Glomerular visceral epithelial cell (primary cell): ENCODE measurements around the gene SEL1L3.

Experiments used
- DNase-seq: peaks from one replicate; pipeline ENCODE4 v3.0.0-alpha.2; 2016; ENCODE audit errors: extremely low spot score

SEL1L3 gene

DNA sequence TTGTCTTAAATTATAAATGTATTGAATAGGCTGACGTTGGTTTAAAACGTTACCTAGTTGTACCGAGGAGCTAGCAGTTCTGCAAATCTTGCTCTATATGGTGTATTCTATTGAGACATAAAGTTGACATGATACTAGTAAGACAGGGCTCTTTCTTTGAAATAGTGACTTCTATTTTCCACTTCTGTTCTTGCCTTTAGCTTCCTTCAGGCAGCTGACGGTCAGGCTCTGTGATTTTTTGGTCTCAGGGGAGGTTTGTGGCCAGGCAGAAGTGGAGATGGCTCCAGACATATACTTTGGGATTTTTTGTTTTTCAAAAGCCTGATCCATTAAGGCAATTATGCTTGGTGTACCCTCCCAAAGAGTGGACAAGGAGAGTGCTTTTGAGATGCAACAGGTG lies 111.9 kb downstream of the SEL1L3 start:
- no peak for DNase-seq

DNA sequence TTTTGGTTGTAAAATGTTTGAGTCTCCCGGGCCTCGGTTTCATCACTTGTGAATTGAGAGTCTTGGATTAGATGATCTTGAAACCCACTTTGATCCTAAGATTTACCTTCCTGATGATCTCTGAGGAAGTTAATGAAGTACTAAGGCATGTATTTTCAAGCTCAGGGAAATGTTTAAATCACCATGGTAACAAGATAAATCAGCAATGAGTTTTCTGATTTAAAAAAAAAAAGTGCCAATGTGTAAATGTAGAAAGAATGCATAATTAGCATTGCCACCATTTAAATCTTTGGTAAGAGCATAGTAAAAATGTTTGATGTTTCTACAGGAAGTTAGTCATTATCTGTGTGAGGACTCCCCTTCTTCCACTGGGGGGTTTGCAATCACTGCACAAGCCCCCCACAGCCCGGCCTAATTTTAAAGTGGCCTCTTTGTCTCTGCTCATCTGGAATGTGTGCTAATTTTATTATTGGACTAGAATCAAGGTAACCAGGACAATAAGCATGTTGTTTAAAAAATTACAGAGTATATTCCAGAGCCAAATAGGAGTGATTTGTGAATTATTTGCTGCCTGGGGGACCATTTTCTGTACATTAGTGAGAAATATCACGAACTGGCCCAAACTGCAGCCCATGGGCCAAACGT lies 113.5 kb downstream of the SEL1L3 start:
- DNase-seq = no peak

DNA sequence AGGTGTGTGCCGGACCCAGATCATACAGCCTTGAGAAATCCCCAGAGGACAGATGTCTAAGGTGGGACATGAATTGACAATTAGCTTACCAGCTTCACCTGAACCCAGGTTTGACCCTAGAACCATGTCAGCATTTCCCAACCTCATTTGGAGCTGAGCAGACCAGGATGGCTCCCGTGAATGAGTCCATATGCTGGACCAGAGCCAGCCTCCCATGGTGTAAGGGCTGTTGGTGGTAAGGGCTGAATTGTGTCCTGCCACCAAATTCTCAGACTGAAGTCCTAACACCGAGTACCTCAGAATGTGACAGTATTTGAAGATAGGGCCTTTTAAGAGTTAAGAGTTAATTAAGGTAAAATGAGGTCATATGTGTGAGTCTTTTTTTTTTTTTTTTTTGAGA lies 118.8 kb downstream of the SEL1L3 start:
- DNase-seq = no peak

DNA sequence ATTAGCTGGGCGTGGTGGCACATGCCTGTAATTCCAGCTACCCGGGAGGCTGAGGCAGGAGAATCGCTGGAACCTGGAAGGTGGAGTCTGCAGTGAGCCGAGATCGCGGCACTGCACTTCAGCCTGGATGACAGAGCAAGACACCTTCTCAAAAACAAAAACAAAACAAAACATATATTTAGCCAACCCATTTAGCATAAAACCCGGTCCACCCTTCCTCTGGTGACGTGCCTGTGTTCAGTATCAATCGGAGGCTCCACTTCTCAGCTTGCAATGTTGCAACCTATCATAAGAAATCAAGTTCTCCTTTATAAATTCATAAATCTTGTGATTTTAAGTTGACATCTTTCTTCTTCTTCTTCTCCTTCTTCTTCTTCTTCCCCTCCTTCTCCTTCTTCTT lies 133.2 kb downstream of the SEL1L3 start:
- no peak for DNase-seq

DNA sequence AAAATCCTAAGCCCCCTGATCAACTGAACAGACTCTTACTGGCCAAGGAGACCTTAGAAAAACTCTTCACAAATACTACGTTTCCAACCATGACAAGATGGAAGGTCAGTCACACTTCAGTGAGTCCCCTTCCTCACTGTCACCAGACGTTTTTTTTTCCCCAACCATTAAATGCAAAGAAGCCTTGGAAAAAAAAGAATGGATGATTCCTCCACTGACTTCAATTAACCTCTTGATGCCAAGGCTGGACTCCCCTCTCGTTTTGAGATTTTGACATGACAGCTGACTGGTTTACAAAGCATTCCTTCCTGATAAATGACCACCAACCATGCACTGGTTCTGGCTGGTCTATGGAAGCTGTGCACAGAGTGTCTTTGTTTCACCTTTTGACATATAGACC lies 133.9 kb downstream of the SEL1L3 start:
- no peak for DNase-seq

DNA sequence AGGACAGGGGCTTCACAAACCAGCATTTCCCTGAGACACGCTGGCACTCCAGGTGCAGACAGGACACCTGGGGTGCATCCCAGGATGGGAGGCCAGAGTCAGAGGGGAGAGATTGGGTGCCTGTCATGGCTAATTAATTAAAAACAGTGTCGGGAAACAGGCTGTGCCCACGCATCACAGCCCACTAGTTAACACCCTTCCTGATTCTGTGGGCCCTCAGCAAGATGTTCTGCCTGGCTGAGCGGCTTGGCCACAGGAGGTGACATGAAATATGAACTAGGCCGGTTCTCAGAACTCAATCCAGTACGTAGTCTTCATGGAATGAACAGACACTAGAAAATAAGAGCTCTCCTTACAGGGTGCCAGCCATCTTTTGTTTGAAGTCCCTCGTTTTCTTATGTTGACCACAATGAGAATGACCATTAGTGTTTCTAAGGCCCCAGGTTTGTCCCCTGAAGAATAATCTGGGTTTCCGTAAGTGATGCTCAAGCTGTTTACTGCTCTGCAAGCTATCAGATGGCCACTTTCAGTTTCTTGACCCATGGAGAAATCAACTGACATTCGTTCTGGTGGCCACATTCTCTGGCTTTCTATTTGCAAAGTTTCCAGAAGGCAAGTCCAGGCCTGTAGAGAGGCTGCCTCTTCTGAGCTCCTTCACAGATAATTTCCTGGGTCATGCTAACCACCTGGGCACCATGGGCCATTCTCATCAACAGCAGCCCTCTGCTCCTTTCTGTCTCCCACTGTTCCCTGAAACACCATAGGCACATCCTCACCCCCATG lies 134.9 kb downstream of the SEL1L3 start:
- no peak for DNase-seq

DNA sequence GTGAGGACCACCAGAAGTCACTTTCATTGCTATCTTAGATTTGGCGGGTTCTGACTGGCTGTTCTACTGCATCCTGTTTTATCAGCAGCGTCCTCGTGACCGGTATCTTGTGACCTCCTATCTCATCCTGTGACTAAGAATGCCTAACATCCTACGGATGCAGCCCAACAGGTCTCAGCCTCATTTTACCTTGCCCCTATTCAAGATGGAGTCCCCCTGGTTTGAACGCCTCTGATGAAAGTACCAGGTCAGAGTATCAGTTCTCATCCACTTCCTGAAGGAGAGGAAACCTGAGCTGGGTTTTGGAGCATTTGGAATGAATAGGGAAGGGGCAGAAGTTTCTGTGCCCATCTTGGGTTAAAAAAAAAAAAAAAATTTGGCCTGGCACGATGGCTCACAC lies 136.9 kb downstream of the SEL1L3 start:
- DNase-seq = no peak

DNA sequence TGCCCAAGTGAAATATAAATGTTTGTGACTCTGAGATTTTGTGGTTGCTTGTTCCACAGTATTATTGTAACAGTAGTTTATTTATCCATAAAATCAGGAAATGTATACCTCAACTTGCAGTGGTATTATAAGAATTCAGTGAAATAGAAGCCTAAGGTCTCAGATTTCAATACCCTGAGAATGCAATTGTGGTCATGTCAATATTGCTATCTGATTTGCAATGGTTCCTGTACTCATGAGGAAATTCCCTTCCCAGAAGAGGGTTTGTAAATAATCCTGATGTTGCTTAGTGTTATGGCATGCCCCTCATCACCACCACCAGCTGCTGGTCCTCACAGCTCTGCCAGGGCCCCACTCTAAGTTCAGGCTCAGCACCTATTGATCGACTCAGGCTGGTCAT lies 139.4 kb downstream of the SEL1L3 start:
- no peak for DNase-seq

DNA sequence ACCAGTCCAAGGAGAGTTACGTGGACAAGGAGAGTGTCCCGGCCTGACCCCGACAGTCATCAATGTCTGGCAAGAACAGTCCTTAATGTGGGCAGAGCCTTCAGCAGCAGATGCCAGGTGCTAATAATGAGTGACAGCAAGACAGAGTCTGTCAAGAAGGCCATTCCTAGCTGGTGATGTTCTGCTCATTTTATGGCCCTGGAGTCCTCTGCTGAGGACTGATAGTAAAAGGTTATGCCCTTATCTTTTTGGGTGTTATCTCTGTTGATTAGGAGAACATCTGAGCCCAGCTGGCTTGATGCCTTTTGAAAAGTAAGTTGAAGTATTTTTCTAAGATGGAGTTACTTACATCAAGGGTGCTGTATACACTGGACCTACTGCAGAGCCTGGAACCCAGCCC lies 139.8 kb downstream of the SEL1L3 start:
- DNase-seq = no peak

DNA sequence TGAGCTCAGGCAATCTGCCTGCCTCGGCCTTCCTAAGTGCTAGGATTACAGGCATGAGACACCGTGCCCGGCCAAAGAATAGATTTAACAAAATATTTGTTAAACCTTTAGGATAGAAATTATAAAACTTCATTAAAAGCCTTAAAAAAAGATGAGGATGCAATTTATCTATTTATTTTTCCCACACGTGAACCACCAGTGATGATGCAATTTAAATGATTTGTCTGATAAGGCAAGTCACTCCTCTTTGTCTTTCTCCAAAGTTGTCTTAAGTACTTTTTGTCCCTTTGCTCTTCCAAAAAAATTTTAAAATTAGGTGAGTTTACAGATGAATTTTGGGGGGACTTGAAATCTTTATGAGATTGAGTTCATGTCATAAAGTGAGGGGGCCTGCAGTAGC lies 149.0 kb downstream of the SEL1L3 start:
- DNase-seq = no peak

DNA sequence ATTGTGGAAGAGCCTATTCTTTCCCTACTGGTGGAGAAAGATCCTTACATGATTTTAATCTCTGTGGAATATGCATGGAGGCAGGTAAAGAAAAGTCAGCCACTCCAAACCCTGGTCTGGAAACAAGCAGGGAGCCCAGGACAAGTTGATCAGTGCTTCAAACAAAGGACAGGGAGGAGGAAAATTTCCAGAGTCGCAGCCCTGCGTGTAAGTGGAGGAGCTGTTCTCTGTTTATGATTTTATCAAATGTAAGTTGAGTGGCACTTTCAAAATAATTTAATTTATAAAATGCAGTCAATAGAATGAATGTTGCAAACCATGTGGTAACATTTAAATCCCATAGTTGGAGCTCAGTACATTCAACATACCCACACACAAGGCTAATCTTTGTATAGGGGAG lies 150.2 kb downstream of the SEL1L3 start:
- DNase-seq = no peak

DNA sequence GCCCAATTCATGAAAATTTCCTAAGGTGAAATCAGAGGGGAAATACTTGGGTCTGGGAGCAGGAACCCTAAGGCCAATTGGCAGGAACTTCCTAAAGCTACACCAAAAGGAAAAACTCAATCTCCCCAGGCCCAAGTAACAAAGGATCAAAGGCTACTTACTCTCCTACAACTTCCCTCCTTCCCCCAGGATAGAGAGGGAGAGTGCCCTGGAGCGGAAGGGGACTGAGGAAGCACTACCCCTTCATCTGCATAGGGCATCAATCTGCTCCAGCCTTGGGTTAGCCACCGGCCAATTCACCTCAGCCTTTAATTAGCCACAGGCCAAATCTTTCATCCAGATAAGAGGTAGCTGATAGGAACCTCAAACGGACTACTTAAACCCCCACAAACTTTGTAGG lies 152.2 kb downstream of the SEL1L3 start:
- DNase-seq = no peak

DNA sequence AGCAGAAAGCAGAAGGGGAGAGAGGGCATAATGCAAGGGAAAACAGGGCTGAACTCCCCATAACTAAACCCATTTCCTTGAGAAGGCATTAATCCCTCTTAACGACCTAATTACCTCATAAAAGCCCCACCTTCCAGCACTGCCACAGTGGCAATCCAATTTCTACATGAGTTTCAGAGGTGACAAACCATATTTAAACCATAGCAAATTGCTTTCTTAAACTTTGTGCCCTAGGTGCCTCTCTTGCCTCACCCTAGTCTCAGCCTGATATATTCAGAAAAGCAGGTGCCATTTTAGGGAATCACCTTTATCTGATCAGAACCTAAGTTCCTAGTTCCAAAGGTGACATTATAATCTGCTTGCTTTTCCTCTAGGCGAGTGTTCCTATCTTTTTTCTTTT lies 158.3 kb downstream of the SEL1L3 start:
- DNase-seq = no peak

DNA sequence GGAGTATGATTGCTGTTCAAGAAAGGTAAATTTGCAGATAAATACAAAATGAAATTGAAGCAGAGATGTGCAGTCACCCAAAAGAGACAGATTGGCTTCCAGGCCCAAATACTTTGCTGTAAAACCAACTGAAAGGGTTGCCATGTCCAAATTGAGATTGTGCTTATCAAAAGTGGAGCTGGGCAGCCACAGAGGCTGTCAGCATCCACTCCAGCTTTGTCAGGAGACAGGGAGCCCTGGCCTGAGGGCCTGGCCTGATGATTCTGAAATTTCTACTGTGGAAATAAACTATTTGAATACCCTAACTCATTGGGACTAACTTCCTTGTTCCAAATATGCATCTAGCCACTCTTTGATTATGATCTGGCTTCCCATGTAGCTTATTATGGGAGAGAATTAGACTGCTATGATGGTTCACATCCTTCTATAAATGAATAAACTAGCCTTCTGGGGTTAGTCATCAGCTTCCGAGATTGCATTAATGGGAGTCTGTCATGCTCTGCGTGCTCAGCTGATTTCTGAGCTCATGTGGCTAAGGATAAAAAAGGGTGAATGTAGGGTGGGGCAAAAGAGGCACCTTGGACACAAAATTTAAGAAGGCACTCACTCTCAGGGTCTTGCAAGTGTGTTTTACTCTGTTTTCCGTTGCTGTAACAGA lies 158.9 kb downstream of the SEL1L3 start:
- DNase-seq = peak; percentile 54

DNA sequence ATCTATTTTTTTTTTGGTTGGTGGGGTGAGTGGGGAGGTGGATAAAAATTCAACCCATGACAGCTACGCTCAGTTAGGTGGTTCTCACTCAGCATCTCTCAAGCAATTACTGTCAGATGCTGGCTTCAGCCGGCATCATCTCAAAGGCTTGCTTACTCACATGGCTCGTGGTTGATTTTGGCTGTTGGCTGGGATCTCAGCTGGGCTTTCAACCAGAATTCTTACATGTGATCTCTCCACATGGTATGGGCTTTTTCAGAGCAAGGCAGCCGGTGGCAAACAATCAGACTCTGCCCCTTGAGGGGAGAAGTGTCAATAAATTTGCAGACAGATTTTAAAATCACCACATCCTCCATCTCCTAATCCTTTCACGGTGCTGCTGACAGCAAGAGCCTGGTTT lies 159.9 kb downstream of the SEL1L3 start:
- peak; percentile 71 for DNase-seq

DNA sequence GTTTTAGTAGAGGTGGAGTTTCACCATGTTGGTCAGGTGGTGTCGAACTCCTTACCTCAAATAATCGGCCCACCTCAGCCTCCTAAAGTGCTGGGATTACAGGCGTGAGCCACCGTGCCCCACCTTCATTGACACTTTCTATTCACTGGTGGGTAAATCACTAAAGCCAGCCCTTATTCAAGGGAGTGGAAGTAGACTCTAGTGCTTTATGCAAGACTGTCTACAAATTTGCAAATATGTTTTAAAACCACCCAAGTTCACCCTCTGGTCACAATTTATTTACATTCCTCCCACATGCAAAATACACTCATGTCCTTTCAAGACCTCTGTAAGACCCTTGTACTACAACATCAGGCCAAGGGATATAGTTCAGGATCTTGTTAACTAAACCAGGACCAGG lies 162.1 kb downstream of the SEL1L3 start:
- no peak for DNase-seq

DNA sequence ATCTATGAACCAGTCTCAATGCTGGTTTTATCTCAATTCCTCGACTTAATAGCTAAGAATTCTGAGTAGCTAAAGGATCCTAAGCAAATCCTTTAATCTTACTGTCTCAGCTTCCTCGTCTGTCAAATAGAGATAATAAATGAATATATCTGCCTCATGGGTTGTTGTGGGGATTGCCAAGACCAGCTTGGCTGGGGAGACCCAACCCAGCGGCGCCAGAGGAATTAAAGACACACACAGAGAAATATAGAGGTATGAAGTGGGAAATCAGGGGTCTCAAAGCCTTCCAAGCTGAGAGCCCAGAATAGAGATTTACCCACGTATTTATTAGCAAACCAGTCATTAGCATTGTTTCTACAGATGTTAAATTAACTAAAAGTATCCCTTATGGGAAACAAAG lies 165.3 kb downstream of the SEL1L3 start:
- no peak for DNase-seq
